GM11168 (cell line): Measurements from ENCODE around the gene RBMX2.
"Not testable (repeated sequence)": the region's sequence is repeated elsewhere in the genome, so short reads cannot be mapped to it uniquely, and the experiment has no call there.

ENCODE experiments used
- in situ Hi-C: fragments of 300-500 bp; cut with MboI; formaldehyde crosslinking; loops from one replicate; pipeline ENCODE4 v1.12.0; 2022; ENCODE audit warnings: low sequenced_read_pairs; ENCODE audit not compliant: unreplicated experiment

RBMX2 gene

GRCh38 chrX:130401415-130402207, at the start of gene RBMX2:
Gene RBMX2 (plus strand): TSS chrX:130401987. CDS start chrX:130402033, 46 bp downstream.
- in situ Hi-C loops, result no loop called here

- in situ Hi-C loops, result not testable (repeated sequence)
Measured at GRCh38 chrX:130352050-130352449, 49.7 kb upstream of the RBMX2 start.

GRCh38 chrX:130376077-130376476, 25.7 kb upstream of the RBMX2 start:
- in situ Hi-C loops, result no loop called here

GRCh38 chrX:130378024-130378669, 23.6 kb upstream of the RBMX2 start:
- in situ Hi-C loops, result no loop called here

GRCh38 chrX:130385520-130385919, 16.3 kb upstream of the RBMX2 start, which contains the start of gene GPR119:
Gene GPR119 (minus strand): TSS chrX:130385674. CDS start chrX:130385447, 227 bp downstream.
- in situ Hi-C loops, result no loop called here

- in situ Hi-C loops, result no loop called here
Measured at GRCh38 chrX:130386408-130386808, 15.4 kb upstream of the RBMX2 start.

GRCh38 chrX:130393451-130394074, 8.2 kb upstream of the RBMX2 start:
- in situ Hi-C loops, result no loop called here

GRCh38 chrX:130395341-130395740, 6.4 kb upstream of the RBMX2 start:
- in situ Hi-C loops, result no loop called here

GRCh38 chrX:130402208-130402684, 459 bp downstream of the RBMX2 start:
- in situ Hi-C loops, result no loop called here

- in situ Hi-C loops, result no loop called here
Measured at GRCh38 chrX:130413415-130413814, 11.6 kb downstream of the RBMX2 start.

- in situ Hi-C loops, result no loop called here
Measured at GRCh38 chrX:130414800-130415199, 13.0 kb downstream of the RBMX2 start.

- in situ Hi-C loops, result no loop called here
Measured at GRCh38 chrX:130415201-130415600, 13.4 kb downstream of the RBMX2 start.

- in situ Hi-C loops, result no loop called here
Measured at GRCh38 chrX:130416785-130417184, 15.0 kb downstream of the RBMX2 start.

GRCh38 chrX:130418066-130418465, 16.3 kb downstream of the RBMX2 start:
- in situ Hi-C loops, result no loop called here

GRCh38 chrX:130418740-130419139, 17.0 kb downstream of the RBMX2 start:
- in situ Hi-C loops, result no loop called here

GRCh38 chrX:130419263-130419662, 17.5 kb downstream of the RBMX2 start:
- in situ Hi-C loops, result no loop called here

- in situ Hi-C loops, result no loop called here
Measured at GRCh38 chrX:130426531-130426930, 24.7 kb downstream of the RBMX2 start.

GRCh38 chrX:130429236-130429635, 27.4 kb downstream of the RBMX2 start:
- in situ Hi-C loops, result not testable (repeated sequence)

GRCh38 chrX:130435937-130436336, 34.1 kb downstream of the RBMX2 start:
- in situ Hi-C loops, result no loop called here

GRCh38 chrX:130437996-130438395, 36.2 kb downstream of the RBMX2 start:
- in situ Hi-C loops, result not testable (repeated sequence)

- in situ Hi-C loops, result no loop called here
Measured at GRCh38 chrX:130443875-130444274, 42.1 kb downstream of the RBMX2 start.
